Sigmoid colon (tissue), 7 donors: ENCODE results near the gene RHBG. TPM values are rescaled to one million over a fixed set of nuclear protein-coding genes. Genes with fewer than 3 reads are reported as not detected.

Source experiments
- DNase-seq: peaks from one replicate; pipeline ENCODE4 v3.0.0-alpha.2; 2019
- H3K27ac ChIP-seq, 4 donors: fragments of 200-600 bp; sonication (generic); one replicate each; pipeline ENCODE4 v1.5.1; 2016 to 2019; ENCODE audit warnings: mild to moderate bottlenecking in 1 of 4
- H3K27me3 ChIP-seq, 3 donors: fragments of 200-600 bp; sonication (generic); one replicate each; pipeline ENCODE4 v1.5.1; 2019; ENCODE audit warnings: mild to moderate bottlenecking in 1 of 3
- H3K36me3 ChIP-seq, 4 donors: fragments of 200-600 bp; sonication (generic); one replicate each; pipeline ENCODE4 v1.5.1; 2016 to 2019
- H3K4me1 ChIP-seq, 4 donors: fragments of 200-600 bp; sonication (generic); one replicate each; pipeline ENCODE4 v1.5.1; 2017 to 2019
- H3K4me3 ChIP-seq, 4 donors: fragments of 200-600 bp; sonication (generic); one replicate each; pipeline ENCODE4 v1.5.1; 2017 to 2019; ENCODE audit warnings: mild to moderate bottlenecking in 2 of 4, moderate library complexity in 1 of 4
- H3K9me3 ChIP-seq, 4 donors: fragments of 200-600 bp in 3 of 4; sonication (generic) in 3 of 4; one replicate each; pipeline versions ENCODE4 v1.5.1 to v1.6.1; 2013 to 2019
- EP300 ChIP-seq, 4 donors: sonication (generic); formaldehyde crosslinking; IDR thresholded peaks; one replicate each; pipeline ENCODE4 v1.6.1; 2017; ENCODE audit warnings: antibody characterized with exemption in 4 of 4
- POLR2A ChIP-seq, 2 donors: fragments of 450-650 bp; IDR thresholded peaks; one replicate each; pipeline ENCODE4 v1.6.1; 2016; ENCODE audit warnings: antibody characterized with exemption in 2 of 2, mild to moderate bottlenecking in 2 of 2, moderate library complexity in 2 of 2
- POLR2AphosphoS5 ChIP-seq, 4 donors: sonication (generic); formaldehyde crosslinking; IDR thresholded peaks; one replicate each; pipeline ENCODE4 v1.6.1; 2017; ENCODE audit warnings: antibody characterized with exemption in 4 of 4
- WGBS, 2 donors: extraction: QIAGEN DNeasy Blood & Tissue Kit; methylation state at CpG; one replicate each; pipeline ENCODE4 v1.1.7; 2013; 5-methylcytosine and 5-hydroxymethylcytosine counted together
- intact Hi-C: fragments of 100-400 bp; cut with DNase I; formaldehyde crosslinking; loops from one replicate; pipeline ENCODE4 v1.15.1; 2023
- polyA plus RNA-seq, 3 donors: library from polyadenylated mRNA; stranded (reverse); fragments of 200-250 nt; gene quantifications; one replicate each; pipeline ENCODE4 v1.2.3, GENCODE V29; 2013
- total RNA-seq, 4 donors: library from RNA; depleted of rRNA; stranded (reverse); fragments of >200 nt; gene quantifications; one replicate each; pipeline ENCODE4 v1.1.0, GENCODE V29; 2016
- TF ChIP-seq, protein P1 (sequence below), 4 experiments: fragments of 450-650 bp in 3 of 4; fragments of 200-600 bp in 1 of 4; IDR thresholded peaks; one replicate each; pipeline ENCODE4 v1.5.1; 2016 to 2019; ENCODE audit warnings: antibody characterized with exemption in 4 of 4, mild to moderate bottlenecking in 3 of 4, moderate library complexity in 2 of 4
- donor health status: healthy with polysubstance abuse.
- donor health status: Bipolar disorder and iron deficiency.
- donor health status: healthy.

Gene RHBG
- total and polyA plus RNA-seq, 7 donors = not detected

DNA sequence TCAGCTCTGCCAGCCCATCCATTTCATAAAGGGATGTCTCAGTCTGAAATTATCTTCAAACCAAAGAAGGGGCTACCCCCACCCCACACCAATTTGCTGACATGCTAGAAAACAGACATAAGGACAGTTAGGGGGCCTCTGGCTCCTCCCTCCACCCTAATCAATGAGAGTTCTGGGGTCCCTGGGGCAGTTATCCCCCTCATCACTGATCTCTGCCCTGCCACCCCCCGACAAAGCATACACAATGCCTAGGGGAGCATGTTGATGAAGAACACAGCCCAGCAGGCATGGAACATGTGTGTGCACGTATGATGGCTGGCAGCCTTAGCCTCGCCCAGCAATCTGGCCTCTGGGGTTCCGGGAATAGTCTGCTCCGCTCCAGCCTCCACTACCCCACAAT is 58.9 kb downstream of the RHBG start:
- Histone ChIP-seq H3K9me3 (no peaks in the 10 kb centered on the region), H3K36me3 (no peaks in the 10 kb centered on the region), H3K27ac (no peak overlapping the region), H3K4me1 (no peaks in the 10 kb centered on the region), H3K27me3 (peaks cover 17 to 100% (median 75%) of the 10 kb centered on the region in 3 donors), H3K4me3 (no peak overlapping the region)
- 61 to 70% methylated on average over 5 of the region's 5 CpGs for WGBS, 2 donors
- no peak for DNase-seq
- intact Hi-C loops = no loop called here
- TF ChIP-seq, protein P1, sequence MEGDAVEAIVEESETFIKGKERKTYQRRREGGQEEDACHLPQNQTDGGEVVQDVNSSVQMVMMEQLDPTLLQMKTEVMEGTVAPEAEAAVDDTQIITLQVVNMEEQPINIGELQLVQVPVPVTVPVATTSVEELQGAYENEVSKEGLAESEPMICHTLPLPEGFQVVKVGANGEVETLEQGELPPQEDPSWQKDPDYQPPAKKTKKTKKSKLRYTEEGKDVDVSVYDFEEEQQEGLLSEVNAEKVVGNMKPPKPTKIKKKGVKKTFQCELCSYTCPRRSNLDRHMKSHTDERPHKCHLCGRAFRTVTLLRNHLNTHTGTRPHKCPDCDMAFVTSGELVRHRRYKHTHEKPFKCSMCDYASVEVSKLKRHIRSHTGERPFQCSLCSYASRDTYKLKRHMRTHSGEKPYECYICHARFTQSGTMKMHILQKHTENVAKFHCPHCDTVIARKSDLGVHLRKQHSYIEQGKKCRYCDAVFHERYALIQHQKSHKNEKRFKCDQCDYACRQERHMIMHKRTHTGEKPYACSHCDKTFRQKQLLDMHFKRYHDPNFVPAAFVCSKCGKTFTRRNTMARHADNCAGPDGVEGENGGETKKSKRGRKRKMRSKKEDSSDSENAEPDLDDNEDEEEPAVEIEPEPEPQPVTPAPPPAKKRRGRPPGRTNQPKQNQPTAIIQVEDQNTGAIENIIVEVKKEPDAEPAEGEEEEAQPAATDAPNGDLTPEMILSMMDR (IDR thresholded peaks at IDR 0.05) = no peak
- no peak for TF ChIP-seq EP300 (IDR thresholded peaks at IDR 0.05)
- TF ChIP-seq POLR2AphosphoS5 (IDR thresholded peaks at IDR 0.05) = no peak
- TF ChIP-seq POLR2A (IDR thresholded peaks at IDR 0.05) = no peak

GRCh38 chr1:156428746-156429288 is 59.8 kb downstream of the RHBG start:
- no peaks in the 10 kb centered on the region for H3K36me3 ChIP-seq
- DNase-seq = no peak
- H3K9me3 ChIP-seq = no peaks in the 10 kb centered on the region
- H3K27ac ChIP-seq = no peak overlapping the region
- intact Hi-C loops = no loop called here
- 12 to 13% methylated on average over 4 of the region's 4 CpGs for WGBS, 2 donors
- H3K4me1 ChIP-seq = no peaks in the 10 kb centered on the region
- peaks cover 22 to 100% (median 77%) of the 10 kb centered on the region in 3 donors for H3K27me3 ChIP-seq
- no peak overlapping the region for H3K4me3 ChIP-seq
- TF ChIP-seq POLR2A (IDR thresholded peaks at IDR 0.05) (no peak), EP300 (IDR thresholded peaks at IDR 0.05) (no peak), POLR2AphosphoS5 (IDR thresholded peaks at IDR 0.05) (no peak)
- TF ChIP-seq, protein P1 (IDR thresholded peaks at IDR 0.05) = no peak

DNA sequence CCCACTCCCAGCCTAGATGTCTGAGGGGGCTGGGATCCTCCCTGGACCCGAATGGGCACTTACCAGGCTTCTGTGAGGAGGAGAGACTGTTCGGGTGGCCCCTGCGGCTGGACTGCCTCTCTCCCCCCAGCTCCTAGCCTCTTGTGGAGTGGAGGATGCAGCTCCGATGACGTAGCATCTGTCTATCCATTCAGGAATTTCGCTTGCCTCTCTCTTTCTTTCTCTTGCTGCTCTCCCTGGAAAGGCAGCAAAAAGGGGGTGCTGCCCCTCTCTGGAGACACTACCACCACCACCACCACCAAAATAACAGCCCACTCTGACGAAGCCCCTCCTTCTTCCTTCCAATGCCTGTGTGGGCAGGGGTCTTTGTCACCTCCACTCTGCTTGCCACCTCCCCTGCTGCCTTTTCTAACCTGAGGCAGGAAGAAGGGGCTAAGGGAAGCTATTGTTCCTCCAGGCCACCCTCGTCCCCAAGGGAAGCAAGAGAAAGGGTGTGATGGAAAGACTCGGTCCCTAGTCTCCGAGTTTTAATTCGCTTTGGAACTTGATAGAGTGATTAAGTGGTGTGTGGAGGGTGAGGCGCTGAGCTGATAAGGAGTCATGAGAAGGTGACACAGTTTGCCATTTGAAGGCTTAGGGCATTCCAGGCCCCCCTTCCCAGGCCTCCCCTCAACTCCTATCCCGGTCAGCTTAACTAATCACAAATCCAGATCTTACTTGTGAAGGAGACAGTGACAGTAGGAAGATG is 60.5 kb downstream of the RHBG start:
- Histone ChIP-seq H3K4me3 (no peak overlapping the region), H3K36me3 (no peaks in the 10 kb centered on the region), H3K27ac (no peak overlapping the region), H3K9me3 (no peaks in the 10 kb centered on the region), H3K27me3 (peaks cover 28 to 100% (median 78%) of the 10 kb centered on the region in 3 donors), H3K4me1 (no peaks in the 10 kb centered on the region)
- intact Hi-C loops = no loop called here
- no peak for TF ChIP-seq POLR2A (IDR thresholded peaks at IDR 0.05)
- TF ChIP-seq, protein P1 (IDR thresholded peaks at IDR 0.05) = no peak
- no peak for TF ChIP-seq EP300 (IDR thresholded peaks at IDR 0.05)
- no peak for TF ChIP-seq POLR2AphosphoS5 (IDR thresholded peaks at IDR 0.05)
- 6% methylated on average over 13 of the region's 13 CpGs for WGBS, 2 donors
- no peak for DNase-seq

GRCh38 chr1:156430303-156430702 is 61.3 kb downstream of the RHBG start:
- Histone ChIP-seq H3K4me3 (no peak overlapping the region), H3K27me3 (peaks cover 33 to 100% (median 86%) of the 10 kb centered on the region in 3 donors), H3K9me3 (no peaks in the 10 kb centered on the region), H3K4me1 (peaks cover 0 to 1% (median 1%) of the 10 kb centered on the region in 4 donors), H3K36me3 (no peaks in the 10 kb centered on the region), H3K27ac (no peak overlapping the region)
- WGBS, 2 donors = 4 to 7% methylated on average over 7 of the region's 7 CpGs
- intact Hi-C loops = no loop called here
- TF ChIP-seq, protein P1 (IDR thresholded peaks at IDR 0.05) = no peak
- no peak for TF ChIP-seq POLR2AphosphoS5 (IDR thresholded peaks at IDR 0.05)
- no peak for DNase-seq
